Measurements from ENCODE around the gene WNT3A.
A peak's percentile ranks its signal among the peaks of the same experiment; 100 is the strongest.

WNT3A gene

GRCh38 chr1:228101614-228101993 is 94.8 kb downstream of the WNT3A start:
- DNase-seq: no peak

GRCh38 chr1:228101994-228102790 is 95.4 kb downstream of the WNT3A start:
- peak; percentile 59 for DNase-seq

- peak; percentile 96 for DNase-seq
These were observed 96.2 kb downstream of the WNT3A start, which contains the start of gene C1orf35 for GRCh38 chr1:228102791-228103620. Gene C1orf35 (minus strand): TSS chr1:228103325. CDS start chr1:228103227, 98 bp downstream.

GRCh38 chr1:228104526-228105269 is 97.9 kb downstream of the WNT3A start:
- no peak for DNase-seq

- no peak for DNase-seq
These were observed 98.6 kb downstream of the WNT3A start for GRCh38 chr1:228105270-228105995.

- DNase-seq: no peak
These were observed 99.4 kb downstream of the WNT3A start for GRCh38 chr1:228105996-228106799.

- no peak for DNase-seq
These were observed 99.9 kb downstream of the WNT3A start for GRCh38 chr1:228106800-228107054.

GRCh38 chr1:228107636-228108035 is 100.8 kb downstream of the WNT3A start:
- no peak for DNase-seq

GRCh38 chr1:228108055-228108690 is 101.4 kb downstream of the WNT3A start:
- no peak for DNase-seq

- no peak for DNase-seq
These were observed 101.9 kb downstream of the WNT3A start for GRCh38 chr1:228108742-228109072.

GRCh38 chr1:228109073-228109961 is 102.5 kb downstream of the WNT3A start, which contains the start of gene MRPL55:
Gene MRPL55 (minus strand): TSS chr1:228109299. CDS start chr1:228108260, 1,039 bp downstream.
- peak; percentile 84 for DNase-seq

GRCh38 chr1:228109962-228110488 is 103.2 kb downstream of the WNT3A start:
- DNase-seq: peak; percentile 31

GRCh38 chr1:228110556-228110955 is 103.8 kb downstream of the WNT3A start:
- no peak for DNase-seq

Measured in right kidney (tissue), 1 donor.